Testis (tissue), 2 donors: Measurements from ENCODE around the gene ST8SIA6.

ENCODE experiments used
- CTCF ChIP-seq, 3 experiments: fragments of 450-650 bp in 2 of 3; fragments of 200-600 bp in 1 of 3; sonication (generic) in 1 of 3; IDR thresholded peaks; one replicate each; pipeline ENCODE4 v1.5.1; 2016 to 2019; ENCODE audit warnings: antibody characterized with exemption in 3 of 3, mild to moderate bottlenecking in 2 of 3, moderate library complexity in 1 of 3
- POLR2A ChIP-seq: fragments of 450-650 bp; IDR thresholded peaks from one replicate; pipeline ENCODE4 v1.6.1; 2017; ENCODE audit warnings: antibody characterized with exemption, mild to moderate bottlenecking, moderate library complexity

- TF ChIP-seq CTCF (IDR thresholded peaks at IDR 0.05) (no peak), POLR2A (no peak)
Measured at GRCh38 chr10:17412323-17412722, 42.1 kb downstream of the ST8SIA6 start.
